ENCODE measurements around the gene SNRNP200.
"Not testable (repeated sequence)": the region's sequence is repeated elsewhere in the genome, so short reads cannot be mapped to it uniquely, and the experiment has no call there.

SNRNP200 gene

DNA sequence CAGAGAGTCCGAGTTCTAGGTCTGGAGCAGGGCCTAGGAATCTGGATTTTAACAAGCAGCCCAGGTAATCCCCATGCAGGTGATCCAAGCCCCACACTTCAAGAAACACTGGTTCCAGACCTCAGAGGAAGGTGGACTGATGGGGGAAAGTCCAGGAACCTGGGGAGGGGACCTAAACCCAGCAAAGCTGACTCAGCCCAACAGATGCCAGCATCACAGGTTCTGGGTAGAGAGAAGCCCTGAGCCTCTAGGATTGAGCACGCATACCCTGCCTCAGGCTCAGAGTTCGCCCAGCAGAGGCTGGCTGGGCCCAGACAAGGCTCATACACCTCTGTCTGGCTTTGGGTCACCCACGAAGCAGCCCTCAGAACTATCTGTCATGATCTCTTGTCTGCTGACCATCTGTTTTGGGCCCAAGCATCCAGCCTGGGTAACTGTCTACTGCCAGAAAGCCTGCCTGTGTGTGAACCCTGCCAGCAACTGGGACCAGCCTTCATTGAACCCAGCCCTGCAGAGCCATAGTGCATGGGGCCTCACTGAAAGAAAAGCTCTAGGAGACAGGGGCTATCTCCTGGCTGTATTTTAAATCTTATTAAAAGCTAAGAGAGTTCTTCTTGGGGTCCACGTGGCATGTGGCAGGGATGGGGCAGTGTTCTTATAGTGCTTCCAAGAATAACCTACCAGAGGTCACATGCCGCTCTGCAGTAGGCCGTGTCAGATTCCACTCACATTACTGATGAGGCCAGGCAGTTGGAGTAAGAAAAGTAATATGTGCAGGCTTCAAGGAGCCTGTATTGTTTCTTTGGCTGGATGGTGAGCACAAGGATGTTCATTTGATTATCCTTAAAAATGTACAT, 47.0 kb downstream of the SNRNP200 start:
- Histone ChIP-seq H3K9me3 (ENCODE audit: insufficient read depth, low read length) (no peaks in the 10 kb centered on the region), H4K20me1 (ENCODE audit: insufficient read depth, low read length) (peaks cover 15% of the 10 kb centered on the region), H3K27me3 (ENCODE audit: low read depth, low read length) (no peaks in the 10 kb centered on the region), H3K4me1 (ENCODE audit: low read length) (peaks cover 5% of the 10 kb centered on the region), H3K9ac (ENCODE audit: low read length) (no peak overlapping the region), H2AFZ (ENCODE audit: low read depth, low read length) (no peak overlapping the region), H3K36me3 (replicated peaks; ENCODE audit: low read depth, low read length) (peaks cover 19% of the 10 kb centered on the region), H3K4me2 (ENCODE audit: low read length) (no peak overlapping the region), H3K27ac (ENCODE audit: low read length) (no peak overlapping the region), H3K4me3 (ENCODE audit: low read length) (no peak overlapping the region), H3K79me2 (ENCODE audit: low read length) (peaks cover 17% of the 10 kb centered on the region)
- TF ChIP-seq EZH2phosphoT487 (IDR thresholded peaks at IDR 0.05; ENCODE audit: low read depth) (no peak), CTCF (IDR thresholded peaks at IDR 0.05; ENCODE audit: low read depth, low read length) (no peak)

DNA sequence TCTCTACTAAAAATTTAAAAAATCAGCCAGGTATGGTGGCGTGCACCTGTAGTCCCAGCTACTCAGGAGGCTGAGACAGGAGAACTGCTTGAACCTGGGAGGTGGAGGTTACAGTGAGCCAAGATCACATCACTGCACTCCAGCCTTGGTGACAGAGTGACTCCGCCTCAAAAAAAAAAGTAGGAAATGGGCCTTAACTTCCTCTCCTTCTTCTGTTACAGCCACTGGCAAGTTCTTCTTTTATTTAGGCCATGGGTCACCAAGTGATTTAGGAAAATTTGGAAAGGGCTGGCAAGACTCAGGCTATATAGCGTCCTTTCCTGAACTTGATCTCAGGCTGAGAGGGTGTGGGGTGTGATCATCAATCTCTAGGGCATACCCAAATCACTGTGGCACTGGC, 47.6 kb downstream of the SNRNP200 start:
- not testable (repeated sequence) for H3K4me1 ChIP-seq (ENCODE audit: low read length)
- H3K36me3 ChIP-seq (replicated peaks; ENCODE audit: low read depth, low read length), result peaks cover 18% of the 10 kb centered on the region

DNA sequence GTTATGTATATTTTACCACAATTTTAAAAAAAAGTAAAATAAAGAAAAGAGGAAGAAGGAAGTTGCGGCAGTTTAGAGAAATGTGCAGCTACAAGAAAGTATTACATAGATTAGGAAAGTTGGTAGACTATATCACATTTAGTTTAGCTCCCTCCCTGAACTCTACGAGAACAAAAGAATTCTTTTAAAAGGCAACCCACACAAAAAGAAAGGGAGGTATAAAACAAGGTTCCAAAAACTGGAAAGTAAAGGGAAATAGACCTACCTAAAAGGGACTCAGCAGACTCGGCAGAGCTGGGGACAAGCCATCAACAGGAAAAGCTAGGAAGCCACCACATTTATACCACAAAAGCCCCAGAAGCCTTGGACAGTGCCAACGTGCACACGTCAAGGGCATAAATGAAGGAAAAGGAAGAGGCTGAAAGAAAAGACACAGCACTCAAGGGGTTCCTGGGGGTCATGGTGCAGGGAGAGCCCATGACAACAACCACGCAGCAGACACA, 48.7 kb downstream of the SNRNP200 start:
- Histone ChIP-seq H2AFZ (ENCODE audit: low read depth, low read length) (no peak overlapping the region), H3K9me3 (ENCODE audit: insufficient read depth, low read length) (no peaks in the 10 kb centered on the region), H3K9ac (ENCODE audit: low read length) (no peak overlapping the region), H3K36me3 (replicated peaks; ENCODE audit: low read depth, low read length) (peaks cover 18% of the 10 kb centered on the region), H3K79me2 (ENCODE audit: low read length) (peaks cover 16% of the 10 kb centered on the region), H3K4me3 (ENCODE audit: low read length) (no peak overlapping the region), H3K27me3 (ENCODE audit: low read depth, low read length) (no peaks in the 10 kb centered on the region), H3K27ac (ENCODE audit: low read length) (0 out of 2 replicates have a peak overlapping the region, but pooled peaks have one; percentile 20), H4K20me1 (ENCODE audit: insufficient read depth, low read length) (peaks cover 15% of the 10 kb centered on the region), H3K4me2 (ENCODE audit: low read length) (peak overlapping the region; percentile 44), H3K4me1 (ENCODE audit: low read length) (peaks cover 5% of the 10 kb centered on the region)
- TF ChIP-seq CTCF (IDR thresholded peaks at IDR 0.05; ENCODE audit: low read depth, low read length), result no peak
- no peak for TF ChIP-seq EZH2phosphoT487 (IDR thresholded peaks at IDR 0.05; ENCODE audit: low read depth)

More for the DNA sequence above, 47.6 kb downstream of the SNRNP200 start:
- Histone ChIP-seq H3K79me2 (ENCODE audit: low read length) (peaks cover 16% of the 10 kb centered on the region), H4K20me1 (ENCODE audit: insufficient read depth, low read length) (peaks cover 15% of the 10 kb centered on the region)
- H3K4me2 ChIP-seq (ENCODE audit: low read length); H3K27me3 ChIP-seq (ENCODE audit: low read depth, low read length); H3K9ac ChIP-seq (ENCODE audit: low read length); H3K4me3 ChIP-seq (ENCODE audit: low read length); H3K9me3 ChIP-seq (ENCODE audit: insufficient read depth, low read length); H3K27ac ChIP-seq (ENCODE audit: low read length); H2AFZ ChIP-seq (ENCODE audit: low read depth, low read length): not testable (repeated sequence)

DNA sequence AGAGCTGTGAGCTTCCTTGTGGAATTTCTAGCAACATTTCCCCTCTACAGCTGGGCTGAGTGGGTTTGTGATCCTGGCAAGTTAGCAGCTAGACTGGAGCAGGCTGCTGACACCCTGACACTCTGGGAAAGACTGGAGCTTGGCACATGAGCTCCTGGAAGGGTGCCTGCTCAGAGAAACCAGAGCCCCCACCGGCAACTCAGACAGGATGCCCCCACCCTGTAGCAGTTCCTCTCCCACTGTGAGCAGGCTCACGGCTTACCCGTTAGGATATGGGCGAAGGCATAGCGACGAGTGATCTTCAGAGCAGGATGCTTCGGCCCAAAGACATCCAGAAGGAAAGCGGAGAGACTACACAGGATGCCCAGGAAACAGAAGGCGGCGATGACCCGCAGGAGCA, 50.8 kb downstream of the SNRNP200 start:
- H3K9me3 ChIP-seq (ENCODE audit: insufficient read depth, low read length), result no peaks in the 10 kb centered on the region
- no peaks in the 10 kb centered on the region for H3K27me3 ChIP-seq (ENCODE audit: low read depth, low read length)
- H3K27ac ChIP-seq (ENCODE audit: low read length), result no peak overlapping the region
- peaks cover 5% of the 10 kb centered on the region for H3K4me1 ChIP-seq (ENCODE audit: low read length)
- peaks cover 14% of the 10 kb centered on the region for H3K36me3 ChIP-seq (replicated peaks; ENCODE audit: low read depth, low read length)
- no peak for TF ChIP-seq CTCF (IDR thresholded peaks at IDR 0.05; ENCODE audit: low read depth, low read length)
- TF ChIP-seq EZH2phosphoT487 (IDR thresholded peaks at IDR 0.05; ENCODE audit: low read depth), result no peak
- H3K79me2 ChIP-seq (ENCODE audit: low read length), result peaks cover 14% of the 10 kb centered on the region
- H3K4me3 ChIP-seq (ENCODE audit: low read length), result no peak overlapping the region
- no peak overlapping the region for H3K9ac ChIP-seq (ENCODE audit: low read length)
- H3K4me2 ChIP-seq (ENCODE audit: low read length), result no peak overlapping the region
- H4K20me1 ChIP-seq (ENCODE audit: insufficient read depth, low read length), result peaks cover 9% of the 10 kb centered on the region
- H2AFZ ChIP-seq (ENCODE audit: low read depth, low read length), result no peak overlapping the region

All from OCI-LY3 (cell line).